Measurements from ENCODE around the gene ALAS1.

DNA sequence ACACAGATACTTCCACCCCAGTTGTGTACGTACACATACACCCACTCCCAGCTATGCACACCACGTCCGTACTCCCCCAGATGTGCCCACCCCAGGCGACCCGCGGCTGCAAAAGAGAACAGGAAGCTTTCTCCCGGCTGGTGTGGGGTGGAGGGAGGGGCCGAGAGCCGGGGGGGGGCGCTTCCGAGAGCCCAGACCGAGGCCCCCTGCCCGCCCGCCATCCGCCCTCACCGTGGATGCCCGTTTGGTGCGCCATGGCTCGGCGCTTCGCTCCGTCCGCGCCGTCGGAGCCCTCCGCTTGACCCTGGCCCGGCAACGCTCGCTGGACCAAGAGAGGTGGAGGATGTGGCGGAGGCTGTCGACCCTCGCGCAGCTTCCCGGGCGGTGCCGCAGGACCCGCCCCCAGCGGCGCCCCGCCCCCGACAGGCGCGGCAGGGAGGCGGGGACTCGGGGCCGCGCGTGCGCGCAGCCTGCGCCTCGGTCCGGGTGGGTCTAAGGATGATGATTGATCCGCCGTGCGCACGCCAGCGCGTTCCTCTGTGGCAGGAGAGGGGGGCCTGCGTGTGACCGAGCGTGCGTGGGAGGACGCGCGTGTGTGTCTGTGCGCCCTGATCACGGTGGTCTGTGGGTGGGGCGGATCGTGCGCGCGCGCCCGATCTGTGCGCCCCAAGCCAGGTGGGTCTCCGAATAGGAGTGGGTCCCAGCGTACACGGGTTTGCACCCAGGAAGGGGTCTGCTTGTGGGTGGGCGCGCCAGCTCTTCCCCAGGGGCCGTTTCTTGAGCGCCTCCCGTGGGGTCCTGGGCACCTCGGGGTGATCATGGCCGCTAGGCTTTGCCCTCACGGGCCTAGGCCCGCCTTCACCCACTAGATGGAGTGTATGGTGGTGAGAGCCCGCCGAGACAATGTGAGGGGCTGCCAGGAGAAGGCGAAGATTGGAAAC, 41.1 kb downstream of the ALAS1 start, which contains the start of gene TWF2:
- TF ChIP-seq YY1 (IDR thresholded peaks at IDR 0.05; ENCODE audit: insufficient read depth, insufficient read length) (no peak), SUZ12 (IDR thresholded peaks at IDR 0.05; ENCODE audit: extremely low read depth, insufficient read depth, insufficient read length) (no peak), ZNF274 (IDR thresholded peaks at IDR 0.05; ENCODE audit: low read depth, low read length) (no peak)

All from NT2/D1 (cell line).